Measurements from ENCODE around the gene CADPS2. TPM values are rescaled to one million over a fixed set of nuclear protein-coding genes. Genes with fewer than 3 reads are reported as not detected.

Gene CADPS2
- total RNA-seq, 1 donor from 2014 or later, result 0.22 TPM

GRCh38 chr7:122433765-122434164 lies 452.5 kb downstream of the CADPS2 start:
- no peak overlapping the region for H3K4me3 Mint-ChIP-seq (ENCODE audit: unreplicated experiment)
- H3K9me3 Mint-ChIP-seq (ENCODE audit: unreplicated experiment), result peaks cover 2% of the 10 kb centered on the region
- H3K36me3 Mint-ChIP-seq (ENCODE audit: unreplicated experiment), result no peaks in the 10 kb centered on the region
- H3K27ac Mint-ChIP-seq (ENCODE audit: unreplicated experiment), result no peak overlapping the region
- DNase-seq, result no peak
- peaks cover 27% of the 10 kb centered on the region for H3K4me1 Mint-ChIP-seq (ENCODE audit: low read depth, unreplicated experiment)
- TF ChIP-seq CTCF (IDR thresholded peaks at IDR 0.05; ENCODE audit: partially characterized antibody, unreplicated experiment), result no peak
- no peaks in the 10 kb centered on the region for H3K27me3 Mint-ChIP-seq (ENCODE audit: unreplicated experiment)

- DNase-seq, result no peak
- no peaks in the 10 kb centered on the region for H3K27me3 Mint-ChIP-seq (ENCODE audit: unreplicated experiment)
- H3K27ac Mint-ChIP-seq (ENCODE audit: unreplicated experiment), result no peak overlapping the region
- peaks cover 11% of the 10 kb centered on the region for H3K4me1 Mint-ChIP-seq (ENCODE audit: low read depth, unreplicated experiment)
- TF ChIP-seq CTCF (IDR thresholded peaks at IDR 0.05; ENCODE audit: partially characterized antibody, unreplicated experiment), result no peak
- H3K4me3 Mint-ChIP-seq (ENCODE audit: unreplicated experiment), result no peak overlapping the region
- H3K36me3 Mint-ChIP-seq (ENCODE audit: unreplicated experiment), result no peaks in the 10 kb centered on the region
- no peaks in the 10 kb centered on the region for H3K9me3 Mint-ChIP-seq (ENCODE audit: unreplicated experiment)
Measured at GRCh38 chr7:122430710-122431109, 455.6 kb downstream of the CADPS2 start.

GRCh38 chr7:122429926-122430325 lies 456.3 kb downstream of the CADPS2 start:
- Mint-ChIP-seq H3K4me3 (ENCODE audit: unreplicated experiment) (no peak overlapping the region), H3K4me1 (ENCODE audit: low read depth, unreplicated experiment) (peaks cover 11% of the 10 kb centered on the region), H3K36me3 (ENCODE audit: unreplicated experiment) (no peaks in the 10 kb centered on the region), H3K27me3 (ENCODE audit: unreplicated experiment) (no peaks in the 10 kb centered on the region), H3K27ac (ENCODE audit: unreplicated experiment) (no peak overlapping the region), H3K9me3 (ENCODE audit: unreplicated experiment) (no peaks in the 10 kb centered on the region)
- TF ChIP-seq CTCF (IDR thresholded peaks at IDR 0.05; ENCODE audit: partially characterized antibody, unreplicated experiment), result no peak
- no peak for DNase-seq

GRCh38 chr7:122425731-122426130 lies 460.5 kb downstream of the CADPS2 start:
- no peaks in the 10 kb centered on the region for H3K36me3 Mint-ChIP-seq (ENCODE audit: unreplicated experiment)
- no peak overlapping the region for H3K27ac Mint-ChIP-seq (ENCODE audit: unreplicated experiment)
- no peaks in the 10 kb centered on the region for H3K9me3 Mint-ChIP-seq (ENCODE audit: unreplicated experiment)
- no peak for DNase-seq
- H3K4me3 Mint-ChIP-seq (ENCODE audit: unreplicated experiment), result no peak overlapping the region
- no peaks in the 10 kb centered on the region for H3K27me3 Mint-ChIP-seq (ENCODE audit: unreplicated experiment)
- H3K4me1 Mint-ChIP-seq (ENCODE audit: low read depth, unreplicated experiment), result peaks cover 11% of the 10 kb centered on the region
- TF ChIP-seq CTCF (IDR thresholded peaks at IDR 0.05; ENCODE audit: partially characterized antibody, unreplicated experiment), result no peak

- TF ChIP-seq CTCF (IDR thresholded peaks at IDR 0.05; ENCODE audit: partially characterized antibody, unreplicated experiment), result no peak
- no peak for DNase-seq
- H3K4me1 Mint-ChIP-seq (ENCODE audit: low read depth, unreplicated experiment), result peaks cover 4% of the 10 kb centered on the region
- no peaks in the 10 kb centered on the region for H3K36me3 Mint-ChIP-seq (ENCODE audit: unreplicated experiment)
- no peaks in the 10 kb centered on the region for H3K9me3 Mint-ChIP-seq (ENCODE audit: unreplicated experiment)
- no peaks in the 10 kb centered on the region for H3K27me3 Mint-ChIP-seq (ENCODE audit: unreplicated experiment)
- no peak overlapping the region for H3K4me3 Mint-ChIP-seq (ENCODE audit: unreplicated experiment)
- no peak overlapping the region for H3K27ac Mint-ChIP-seq (ENCODE audit: unreplicated experiment)
Measured at GRCh38 chr7:122423591-122423990, 462.7 kb downstream of the CADPS2 start.
